ENCODE measurements around the gene GHRL. TPM values are rescaled to one million over a fixed set of nuclear protein-coding genes. Genes with fewer than 3 reads are reported as not detected.
A peak's percentile ranks its signal among the peaks of the same experiment; 100 is the strongest.

Gene GHRL
- total RNA-seq, 1 experiment from 2014 or later: 0.85 TPM

DNA sequence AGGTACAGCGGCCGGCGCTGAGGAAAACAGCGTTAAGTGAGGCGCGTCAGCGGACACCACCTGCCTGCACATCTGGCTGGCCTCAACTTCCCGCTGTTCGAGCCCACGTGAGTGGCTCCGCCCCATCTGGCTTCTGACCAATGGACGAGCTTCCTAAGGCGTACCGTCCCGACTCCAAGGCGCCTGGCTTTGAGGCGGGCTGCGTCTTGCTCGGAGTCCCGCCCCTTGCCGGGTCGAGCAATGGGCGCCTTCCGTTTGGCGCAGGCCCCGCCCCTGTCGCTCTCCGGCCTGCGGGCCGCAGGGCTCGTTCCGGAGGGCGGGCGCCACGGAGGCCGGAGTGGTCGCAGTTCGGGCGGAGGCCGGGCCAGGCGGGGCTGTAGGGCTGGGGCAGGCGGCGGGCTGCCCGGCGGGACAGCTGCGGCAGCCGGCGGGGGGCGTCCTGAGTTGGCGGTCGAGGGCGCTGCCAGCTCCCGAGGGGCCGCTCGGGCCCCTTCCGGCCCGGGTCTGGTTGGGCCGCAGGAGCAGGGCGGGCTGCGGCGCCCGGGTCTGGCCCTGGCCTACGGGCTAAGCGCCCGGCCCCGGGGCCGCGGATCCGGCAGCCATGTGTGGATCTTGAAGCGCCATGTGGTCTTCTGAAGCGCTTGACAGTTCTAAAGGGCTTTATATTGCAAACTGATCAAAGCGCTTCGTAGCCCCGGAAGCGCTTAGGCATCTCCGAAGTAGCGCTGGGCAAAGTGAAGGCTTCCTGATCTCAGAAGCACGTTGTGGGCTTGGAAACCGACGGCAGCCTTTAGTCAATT lies 44.4 kb downstream of the GHRL start, which contains the start of gene TATDN2:
TATDN2 (plus strand) TSS at position 276 of the 800 bp plus-strand sequence. CDS start 742 bp downstream, outside the sequence.
- CTCF ChIA-PET: interaction anchor here (0.9 to 1.4 kb wide), 2 partner anchors 42 to 80 kb away, joined by 3 to 4 read pairs; no protein-coding TSS in a partner anchor
- intact Hi-C loops (cut with micrococcal nuclease; ENCODE audit: unreplicated experiment): no loop called here
- H3K4me1 Mint-ChIP-seq (ENCODE audit: low read depth, unreplicated experiment): peaks cover 8% of the 10 kb centered on the region
- H3K27ac Mint-ChIP-seq (ENCODE audit: unreplicated experiment): peak within 1 kb of the TSS; percentile 91
- TSS peak; percentile 72 for BruUV-seq (replicated peaks)
- H3K36me3 Mint-ChIP-seq (ENCODE audit: insufficient read depth, unreplicated experiment): peaks cover 71% of the 10 kb centered on the region
- peak within 1 kb of the TSS; percentile 86 for H3K4me3 Mint-ChIP-seq (ENCODE audit: low read depth, unreplicated experiment)
- DNase-seq: peak; percentile 94
- TF ChIP-seq, protein P1, sequence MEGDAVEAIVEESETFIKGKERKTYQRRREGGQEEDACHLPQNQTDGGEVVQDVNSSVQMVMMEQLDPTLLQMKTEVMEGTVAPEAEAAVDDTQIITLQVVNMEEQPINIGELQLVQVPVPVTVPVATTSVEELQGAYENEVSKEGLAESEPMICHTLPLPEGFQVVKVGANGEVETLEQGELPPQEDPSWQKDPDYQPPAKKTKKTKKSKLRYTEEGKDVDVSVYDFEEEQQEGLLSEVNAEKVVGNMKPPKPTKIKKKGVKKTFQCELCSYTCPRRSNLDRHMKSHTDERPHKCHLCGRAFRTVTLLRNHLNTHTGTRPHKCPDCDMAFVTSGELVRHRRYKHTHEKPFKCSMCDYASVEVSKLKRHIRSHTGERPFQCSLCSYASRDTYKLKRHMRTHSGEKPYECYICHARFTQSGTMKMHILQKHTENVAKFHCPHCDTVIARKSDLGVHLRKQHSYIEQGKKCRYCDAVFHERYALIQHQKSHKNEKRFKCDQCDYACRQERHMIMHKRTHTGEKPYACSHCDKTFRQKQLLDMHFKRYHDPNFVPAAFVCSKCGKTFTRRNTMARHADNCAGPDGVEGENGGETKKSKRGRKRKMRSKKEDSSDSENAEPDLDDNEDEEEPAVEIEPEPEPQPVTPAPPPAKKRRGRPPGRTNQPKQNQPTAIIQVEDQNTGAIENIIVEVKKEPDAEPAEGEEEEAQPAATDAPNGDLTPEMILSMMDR (IDR thresholded peaks at IDR 0.05; ENCODE audit: unreplicated experiment): no peak
- H3K27me3 Mint-ChIP-seq (ENCODE audit: unreplicated experiment): no peaks in the 10 kb centered on the region
- H3K9me3 Mint-ChIP-seq (ENCODE audit: low read depth, unreplicated experiment): no peaks in the 10 kb centered on the region

DNA sequence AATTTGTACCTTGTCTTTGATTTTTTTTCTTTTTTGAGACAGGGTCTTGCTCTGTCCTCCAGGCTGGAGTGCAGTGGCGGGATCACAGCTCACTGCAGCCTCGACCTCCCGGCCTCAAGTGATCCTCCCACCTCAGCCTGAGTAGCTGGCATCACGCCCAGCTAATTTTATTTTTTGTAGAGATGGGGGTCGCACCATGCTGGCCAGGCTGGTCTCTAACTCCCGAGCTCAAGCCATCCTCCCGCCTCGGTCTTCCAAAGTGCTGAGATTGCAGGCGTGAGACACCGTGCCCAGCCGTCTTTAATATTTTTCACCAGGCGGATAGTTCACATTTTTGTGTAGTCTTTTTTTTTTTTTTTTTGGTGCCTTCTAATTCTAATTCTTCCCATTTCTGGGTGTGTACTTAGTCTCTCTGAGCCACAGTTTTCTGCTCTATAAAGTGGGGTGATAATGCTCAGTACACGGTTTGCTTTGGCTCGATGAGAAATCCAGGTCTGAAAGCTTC lies 45.0 kb downstream of the GHRL start:
- H3K36me3 Mint-ChIP-seq (ENCODE audit: insufficient read depth, unreplicated experiment): peaks cover 75% of the 10 kb centered on the region
- no TSS peak for BruUV-seq (replicated peaks)
- peak overlapping the region; percentile 86 for H3K4me3 Mint-ChIP-seq (ENCODE audit: low read depth, unreplicated experiment)
- H3K27ac Mint-ChIP-seq (ENCODE audit: unreplicated experiment): peak overlapping the region; percentile 91
- no peaks in the 10 kb centered on the region for H3K27me3 Mint-ChIP-seq (ENCODE audit: unreplicated experiment)
- CTCF ChIA-PET: interaction anchor here (0.9 to 1.4 kb wide), 2 partner anchors 42 to 80 kb away, joined by 3 to 4 read pairs; no protein-coding TSS in a partner anchor
- H3K9me3 Mint-ChIP-seq (ENCODE audit: low read depth, unreplicated experiment): no peaks in the 10 kb centered on the region
- intact Hi-C loops (cut with micrococcal nuclease; ENCODE audit: unreplicated experiment): no loop called here
- DNase-seq: no peak
- peaks cover 8% of the 10 kb centered on the region for H3K4me1 Mint-ChIP-seq (ENCODE audit: low read depth, unreplicated experiment)
- TF ChIP-seq, protein P1 (IDR thresholded peaks at IDR 0.05; ENCODE audit: unreplicated experiment): no peak

DNA sequence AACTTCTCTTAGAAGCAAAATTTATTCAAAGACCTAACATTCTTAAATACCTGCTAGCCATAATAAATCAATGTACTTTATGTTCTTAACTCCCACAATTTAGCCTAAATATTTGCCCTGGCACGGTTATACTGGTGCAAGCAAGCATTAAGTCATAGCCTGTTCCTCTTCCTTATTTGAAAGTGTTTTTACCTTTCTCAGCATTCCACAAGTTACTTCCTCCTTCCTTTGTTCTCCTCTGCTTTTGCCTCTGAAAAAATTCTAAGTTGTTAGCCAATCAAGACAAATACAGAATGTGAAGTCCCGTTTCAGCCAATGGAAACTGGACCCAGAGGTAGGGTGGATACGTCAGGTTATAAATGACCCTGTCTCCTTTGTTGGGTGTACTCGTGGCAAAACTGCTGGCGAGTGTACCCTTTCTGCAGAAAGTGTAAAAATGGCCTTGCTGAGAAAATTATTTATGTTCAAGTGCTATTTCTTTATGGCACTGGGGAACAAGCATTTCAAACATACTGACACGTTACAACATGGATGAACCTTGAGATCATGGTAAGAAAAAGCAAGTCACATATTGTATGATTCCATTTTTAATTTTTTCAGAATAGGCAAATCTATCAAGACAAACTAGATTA lies 47.5 kb downstream of the GHRL start:
- TF ChIP-seq, protein P1 (IDR thresholded peaks at IDR 0.05; ENCODE audit: unreplicated experiment): no peak
- Mint-ChIP-seq H3K4me1 (ENCODE audit: low read depth, unreplicated experiment) (no peaks in the 10 kb centered on the region), H3K9me3 (ENCODE audit: low read depth, unreplicated experiment) (no peaks in the 10 kb centered on the region), H3K36me3 (ENCODE audit: insufficient read depth, unreplicated experiment) (peaks cover 80% of the 10 kb centered on the region), H3K27me3 (ENCODE audit: unreplicated experiment) (no peaks in the 10 kb centered on the region), H3K27ac (ENCODE audit: unreplicated experiment) (peak overlapping the region; percentile 28), H3K4me3 (ENCODE audit: low read depth, unreplicated experiment) (no peak overlapping the region)
- no TSS peak for BruUV-seq (replicated peaks)
- DNase-seq: no peak
- CTCF ChIA-PET: no interaction called here
- intact Hi-C loops (cut with micrococcal nuclease; ENCODE audit: unreplicated experiment): no loop called here

DNA sequence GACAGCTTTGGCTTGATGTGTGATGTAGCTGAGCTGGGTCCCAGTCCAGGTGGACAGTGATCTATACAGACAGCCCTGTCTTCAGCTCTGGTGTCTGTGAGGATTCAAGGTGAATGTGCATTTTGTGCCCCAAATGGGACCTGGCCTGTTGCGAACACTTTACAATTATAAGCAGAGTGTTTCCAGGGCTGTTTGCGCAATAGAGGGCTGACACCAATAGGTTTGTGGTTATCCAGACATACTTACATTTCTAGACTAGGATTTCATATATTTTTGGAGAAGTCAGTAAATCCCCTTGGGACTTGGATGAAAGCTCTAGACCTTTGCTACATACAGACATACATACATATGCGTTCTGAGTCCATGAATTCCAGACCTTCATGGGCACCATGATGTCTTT lies 48.7 kb downstream of the GHRL start:
- Mint-ChIP-seq H3K4me1 (ENCODE audit: low read depth, unreplicated experiment) (no peaks in the 10 kb centered on the region), H3K27ac (ENCODE audit: unreplicated experiment) (no peak overlapping the region), H3K4me3 (ENCODE audit: low read depth, unreplicated experiment) (no peak overlapping the region), H3K36me3 (ENCODE audit: insufficient read depth, unreplicated experiment) (peaks cover 79% of the 10 kb centered on the region), H3K9me3 (ENCODE audit: low read depth, unreplicated experiment) (no peaks in the 10 kb centered on the region), H3K27me3 (ENCODE audit: unreplicated experiment) (no peaks in the 10 kb centered on the region)
- no TSS peak for BruUV-seq (replicated peaks)
- CTCF ChIA-PET: no interaction called here
- DNase-seq: no peak
- intact Hi-C loops (cut with micrococcal nuclease; ENCODE audit: unreplicated experiment): no loop called here
- TF ChIP-seq, protein P1 (IDR thresholded peaks at IDR 0.05; ENCODE audit: unreplicated experiment): no peak

Data from Calu3 (cell line).